Naive thymus-derived CD4-positive, alpha-beta T cell (primary cell): Measurements from ENCODE around the gene PLD1. TPM values are rescaled to one million over a fixed set of nuclear protein-coding genes. Genes with fewer than 3 reads are reported as not detected.

Experiments
- ATAC-seq: fragments of 150-1000 bp; cut with Tn5 transposase; 2 replicates; pipeline ENCODE4 v1.10.0; 2021; ENCODE audit warnings: mild to moderate bottlenecking, moderate library complexity
- CTCF ChIA-PET: fragments of 350-600 bp; sonication (Branson Sonifier 250); formaldehyde crosslinking; loops from one replicate; lab custom pipeline; 2021; ENCODE audit warnings: antibody characterized with exemption; lab: Charles Lee
- POLR2A ChIA-PET: fragments of 350-600 bp; sonication (Branson Sonifier 250); formaldehyde crosslinking; loops from one replicate; lab custom pipeline; 2021; ENCODE audit warnings: antibody characterized with exemption, inconsistent platforms; lab: Charles Lee
- DNase-seq, 9 donors: peaks; one replicate each; pipeline versions ENCODE4 v3.0.0 to v3.0.0-alpha.2; 2020 to 2022; ENCODE audit warnings: mixed read lengths in 1 of 9
- H3K27ac ChIP-seq: one replicate; pipeline ENCODE4 v1.7.0; 2013; ENCODE audit warnings: mild to moderate bottlenecking, low read depth, low read length, moderate library complexity
- H3K27me3 ChIP-seq, 2 donors: one replicate each; pipeline ENCODE4 v1.7.0; 2013; ENCODE audit warnings: low read length in 2 of 2, mild to moderate bottlenecking in 2 of 2, moderate library complexity in 2 of 2; ENCODE audit not compliant: control insufficient read depth in 2 of 2, insufficient read depth in 2 of 2
- H3K36me3 ChIP-seq, 3 experiments: 1 replicate in 2 of 3; 2 replicates in 1 of 3; pipeline ENCODE4 v1.7.0; 2013; ENCODE audit warnings: low read length in 3 of 3, mild to moderate bottlenecking in 3 of 3, moderate library complexity in 1 of 3; ENCODE audit not compliant: insufficient read depth in 3 of 3, control insufficient read depth in 2 of 3
- H3K4me1 ChIP-seq, 2 donors: one replicate each; pipeline ENCODE4 v1.7.0; 2013; ENCODE audit warnings: low read length in 2 of 2, mild to moderate bottlenecking in 2 of 2, moderate library complexity in 1 of 2; ENCODE audit not compliant: control insufficient read depth in 2 of 2, insufficient read depth in 2 of 2
- H3K4me3 ChIP-seq: 2 replicates; pipeline ENCODE4 v1.7.0; 2013; ENCODE audit warnings: mild to moderate bottlenecking, low read length
- H3K9me3 ChIP-seq, 3 experiments: 1 replicate in 2 of 3; 2 replicates in 1 of 3; pipeline ENCODE4 v1.7.0; 2013; ENCODE audit warnings: low read length in 3 of 3; ENCODE audit not compliant: control insufficient read depth in 2 of 3
- H3K27ac Mint-ChIP-seq, 9 donors: one replicate each; pipeline ENCODE4 v1.8.0; 2020 to 2022; ENCODE audit warnings: mixed read lengths in 9 of 9, mild to moderate bottlenecking in 8 of 9, moderate library complexity in 5 of 9, inconsistent platforms in 2 of 9
- H3K27me3 Mint-ChIP-seq, 5 donors: one replicate each; pipeline ENCODE4 v1.8.0; 2021 to 2022; ENCODE audit warnings: mixed read lengths in 5 of 5, mild to moderate bottlenecking in 1 of 5
- H3K36me3 Mint-ChIP-seq, 5 donors: one replicate each; pipeline ENCODE4 v1.8.0; 2020 to 2022; ENCODE audit warnings: mixed read lengths in 5 of 5, mild to moderate bottlenecking in 3 of 5, inconsistent platforms in 1 of 5
- H3K4me1 Mint-ChIP-seq, 7 donors: one replicate each; pipeline ENCODE4 v1.8.0; 2020 to 2022; ENCODE audit warnings: mixed read lengths in 7 of 7, mild to moderate bottlenecking in 3 of 7, inconsistent platforms in 1 of 7
- H3K4me3 Mint-ChIP-seq, 10 donors: one replicate each; pipeline ENCODE4 v1.8.0; 2020 to 2022; ENCODE audit warnings: mild to moderate bottlenecking in 10 of 10, mixed read lengths in 10 of 10, moderate library complexity in 6 of 10, inconsistent platforms in 2 of 10
- H3K9me3 Mint-ChIP-seq, 11 donors: one replicate each; pipeline ENCODE4 v1.8.0; 2020 to 2022; ENCODE audit warnings: mixed read lengths in 11 of 11, mild to moderate bottlenecking in 4 of 11, inconsistent platforms in 1 of 11, moderate library complexity in 1 of 11
- intact Hi-C, 2 donors: fragments of 100-400 bp; cut with micrococcal nuclease; formaldehyde crosslinking; loops; one replicate each; pipeline ENCODE4 v1.15.1; 2023
- polyA plus RNA-seq, 2 donors: library from polyadenylated mRNA; unstranded; fragments of 300-500 nt; fragmentation: Illumina TruSeq; gene quantifications; one replicate each; pipeline ENCODE4 v1.2.3, GENCODE V29; 2021
- total RNA-seq, 6 experiments: library from RNA in 5 of 6; stranded (reverse) in 5 of 6; gene quantifications; 1 replicate in 5 of 6; 2 replicates in 1 of 6; pipeline ENCODE4 v1.2.3 and lab custom pipeline; 2021 to 2026

Gene PLD1
- total and polyA plus RNA-seq, 7 experiments from 2014 or later: 0.36 to 12.9 (median 1.4) TPM; not detected in 2

DNA sequence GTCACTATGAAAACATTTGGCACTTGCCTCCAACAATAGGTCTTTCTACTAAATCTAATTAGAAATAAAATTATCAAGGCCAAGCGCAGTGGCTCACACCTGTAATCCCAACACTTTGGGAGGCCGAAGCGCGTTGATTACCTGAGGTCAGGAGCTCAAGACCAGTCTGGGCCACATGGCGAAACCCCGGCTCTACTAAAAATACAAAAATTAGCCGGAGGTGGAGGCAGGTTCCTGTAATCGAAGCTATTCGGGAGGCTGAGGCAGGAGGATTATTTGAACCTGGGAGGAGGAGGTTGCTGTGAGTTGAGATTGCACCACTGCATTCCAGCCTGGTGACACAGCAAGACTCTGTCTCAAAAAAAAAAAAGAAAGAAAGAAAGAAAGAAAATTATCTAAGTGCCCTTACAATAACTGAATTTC, 1.6 kb upstream of the PLD1 start:
- Histone ChIP-seq H3K27ac (no peak overlapping the region), H3K4me3 (no peak overlapping the region), H3K9me3 (no peaks in the 10 kb centered on the region), H3K36me3 (no peaks in the 10 kb centered on the region), H3K27me3 (peaks cover 0 to 8% of the 10 kb centered on the region in 2 donors), H3K4me1 (peaks cover 0 to 4% of the 10 kb centered on the region in 2 donors)
- peaks cover 25 to 51% (median 50%) of the 10 kb centered on the region in 5 donors for H3K27me3 Mint-ChIP-seq
- H3K27ac Mint-ChIP-seq: no peak overlapping the region
- POLR2A ChIA-PET: no interaction called here
- CTCF ChIA-PET: no interaction called here
- H3K4me3 Mint-ChIP-seq: peak overlapping the region in 1 of 10 donors; percentile 76
- H3K4me1 Mint-ChIP-seq: peaks cover 8 to 18% (median 12%) of the 10 kb centered on the region in 7 donors
- intact Hi-C loops: no loop called here
- ATAC-seq: no peak
- no peaks in the 10 kb centered on the region for H3K36me3 Mint-ChIP-seq
- H3K9me3 Mint-ChIP-seq: peaks cover 0 to 5% (median 0%) of the 10 kb centered on the region in 11 donors
- DNase-seq: no peak

DNA sequence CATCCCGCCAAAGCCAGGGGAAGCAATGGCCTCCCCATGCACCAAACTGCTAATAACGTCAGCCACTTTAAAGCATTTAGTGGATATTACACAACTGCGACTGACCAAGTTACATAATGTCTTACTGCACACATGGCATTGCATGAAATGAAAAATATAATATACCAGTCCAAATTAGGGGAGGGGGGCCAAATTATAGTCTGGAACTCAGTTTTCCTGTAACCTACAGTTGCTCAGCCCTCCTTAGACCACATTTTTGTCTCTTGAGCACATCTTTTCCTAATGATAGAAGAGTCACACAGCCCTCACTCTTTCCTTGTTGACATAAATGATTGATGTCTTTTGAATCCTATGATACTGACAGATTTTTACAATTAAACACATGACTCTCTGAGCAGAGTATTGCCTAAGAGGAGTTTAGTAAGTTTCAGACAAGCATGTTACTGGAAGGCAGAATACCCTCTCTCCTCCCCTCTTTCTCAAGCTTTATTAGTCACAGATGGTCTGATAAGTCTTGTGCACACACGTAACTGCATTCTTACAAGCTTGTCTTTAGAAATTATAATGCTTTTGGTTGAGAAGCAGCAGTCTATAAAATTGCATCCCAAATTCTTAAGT, 1.1 kb upstream of the PLD1 start:
- Histone ChIP-seq H3K4me1 (peaks cover 0 to 4% of the 10 kb centered on the region in 2 donors), H3K4me3 (no peak overlapping the region), H3K36me3 (no peaks in the 10 kb centered on the region), H3K27me3 (peaks cover 0 to 8% of the 10 kb centered on the region in 2 donors), H3K27ac (no peak overlapping the region), H3K9me3 (no peaks in the 10 kb centered on the region)
- H3K27me3 Mint-ChIP-seq: peaks cover 25 to 54% (median 51%) of the 10 kb centered on the region in 5 donors
- peaks cover 0 to 5% (median 0%) of the 10 kb centered on the region in 11 donors for H3K9me3 Mint-ChIP-seq
- H3K27ac Mint-ChIP-seq: no peak overlapping the region
- CTCF ChIA-PET: no interaction called here
- H3K36me3 Mint-ChIP-seq: no peaks in the 10 kb centered on the region
- ATAC-seq (peak; percentile 20), DNase-seq (no peak)
- H3K4me1 Mint-ChIP-seq: peaks cover 8 to 18% (median 12%) of the 10 kb centered on the region in 7 donors
- intact Hi-C loops: no loop called here
- POLR2A ChIA-PET: no interaction called here
- peak overlapping the region in 7 of 10 donors; percentile 8 to 86 (median 71) for H3K4me3 Mint-ChIP-seq

- peaks cover 0 to 5% (median 0%) of the 10 kb centered on the region in 11 donors for H3K9me3 Mint-ChIP-seq
- DNase-seq: no peak
- H3K4me3 Mint-ChIP-seq: peak overlapping the region; percentile 58 to 86 (median 75)
- peaks cover 25 to 55% (median 51%) of the 10 kb centered on the region in 5 donors for H3K27me3 Mint-ChIP-seq
- H3K27ac ChIP-seq: no peak overlapping the region
- peak overlapping the region; percentile 60 for H3K4me3 ChIP-seq
- H3K27ac Mint-ChIP-seq: no peak overlapping the region
- H3K27me3 ChIP-seq: peaks cover 0 to 8% of the 10 kb centered on the region in 2 donors
- peaks cover 0 to 4% of the 10 kb centered on the region in 2 donors for H3K4me1 ChIP-seq
- no peak for ATAC-seq
- intact Hi-C loops: no loop called here
- H3K9me3 ChIP-seq: no peaks in the 10 kb centered on the region
- POLR2A ChIA-PET: no interaction called here
- CTCF ChIA-PET: no interaction called here
- no peaks in the 10 kb centered on the region for H3K36me3 Mint-ChIP-seq
- H3K36me3 ChIP-seq: no peaks in the 10 kb centered on the region
- peaks cover 8 to 18% (median 12%) of the 10 kb centered on the region in 7 donors for H3K4me1 Mint-ChIP-seq
These were observed 479 bp upstream of the PLD1 start for GRCh38 chr3:171810629-171811294.

DNA sequence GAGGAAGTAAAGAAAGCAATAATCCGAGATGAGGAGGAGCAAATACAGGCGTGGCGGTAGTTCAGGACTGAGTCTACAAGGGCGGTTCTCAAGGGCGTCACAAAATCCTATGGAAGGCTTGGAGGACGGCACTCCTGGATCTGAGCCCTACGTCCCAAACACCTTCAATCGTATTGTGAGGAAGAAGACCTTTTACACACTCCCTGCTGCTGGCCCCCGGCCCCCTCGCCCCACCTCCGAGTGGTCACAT, 747 bp downstream of the PLD1 start:
- Histone ChIP-seq H3K9me3 (no peaks in the 10 kb centered on the region), H3K27me3 (peaks cover 0 to 8% of the 10 kb centered on the region in 2 donors), H3K4me1 (peaks cover 0 to 4% of the 10 kb centered on the region in 2 donors), H3K36me3 (no peaks in the 10 kb centered on the region), H3K27ac (no peak overlapping the region), H3K4me3 (peak overlapping the region; percentile 60)
- Mint-ChIP-seq H3K9me3 (peaks cover 0 to 2% (median 0%) of the 10 kb centered on the region in 11 donors), H3K36me3 (no peaks in the 10 kb centered on the region), H3K4me1 (peaks cover 8 to 18% (median 12%) of the 10 kb centered on the region in 7 donors), H3K27ac (no peak overlapping the region), H3K4me3 (peak overlapping the region; percentile 75 to 92 (median 84)), H3K27me3 (peaks cover 25 to 55% (median 47%) of the 10 kb centered on the region in 5 donors)
- ChIA-PET CTCF (no interaction called here), POLR2A (no interaction called here)
- intact Hi-C loops: no loop called here
- ATAC-seq: peak; percentile 33
- no peak for DNase-seq

DNA sequence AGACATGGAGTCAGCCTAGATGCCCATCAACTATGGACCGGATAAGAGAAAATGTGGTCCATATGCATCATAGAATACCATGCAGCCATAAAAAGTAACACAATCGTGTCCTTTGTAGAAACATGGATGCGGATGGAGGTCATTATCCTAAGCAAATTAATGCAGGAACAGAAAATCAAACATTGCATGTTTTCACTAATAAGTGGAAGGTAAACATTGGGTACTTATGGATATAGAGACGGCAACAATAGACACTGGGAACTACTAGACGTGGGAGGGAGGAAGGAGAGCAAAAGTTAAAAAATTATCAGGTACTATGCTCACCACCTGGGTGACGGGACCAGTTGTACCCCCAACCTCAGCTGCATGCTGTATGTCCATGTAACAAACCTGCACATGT, 2.5 kb downstream of the PLD1 start:
- Histone ChIP-seq H3K9me3 (no peaks in the 10 kb centered on the region), H3K4me1 (peaks cover 0 to 4% of the 10 kb centered on the region in 2 donors), H3K4me3 (no peak overlapping the region), H3K27me3 (peaks cover 0 to 8% of the 10 kb centered on the region in 2 donors), H3K27ac (no peak overlapping the region), H3K36me3 (no peaks in the 10 kb centered on the region)
- H3K27ac Mint-ChIP-seq: no peak overlapping the region
- peak overlapping the region in 1 of 10 donors; percentile 59 for H3K4me3 Mint-ChIP-seq
- DNase-seq: no peak
- ChIA-PET POLR2A (no interaction called here), CTCF (no interaction called here)
- peaks cover 23 to 54% (median 38%) of the 10 kb centered on the region in 5 donors for H3K27me3 Mint-ChIP-seq
- H3K4me1 Mint-ChIP-seq: peaks cover 7 to 15% (median 12%) of the 10 kb centered on the region in 7 donors
- intact Hi-C loops: no loop called here
- ATAC-seq: no peak
- no peaks in the 10 kb centered on the region for H3K9me3 Mint-ChIP-seq
- H3K36me3 Mint-ChIP-seq: no peaks in the 10 kb centered on the region

DNA sequence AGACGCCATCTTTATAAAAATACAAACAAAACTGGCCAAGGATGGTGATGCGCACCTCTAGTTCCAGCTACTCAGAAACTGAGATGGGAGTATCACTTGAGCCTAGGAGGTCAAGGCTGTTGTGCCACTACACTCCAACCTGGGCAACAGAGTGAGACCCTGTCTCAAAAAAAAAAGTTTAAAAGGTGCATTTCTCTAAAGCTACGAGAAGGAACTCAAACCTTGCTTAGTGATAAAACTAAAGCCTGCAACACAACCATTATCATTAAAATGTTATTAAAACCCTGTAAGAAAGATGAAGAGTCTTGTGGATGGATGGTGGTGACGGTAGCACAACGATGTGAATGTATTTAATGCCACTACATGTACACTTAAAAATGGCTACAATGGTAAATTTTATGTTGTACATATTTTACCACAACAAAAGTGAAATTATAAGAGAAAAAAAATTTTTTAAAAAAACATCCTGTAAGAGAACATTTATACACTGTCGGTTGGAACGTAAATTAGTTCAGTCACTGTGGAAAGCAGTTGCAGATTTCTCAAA, 3.1 kb downstream of the PLD1 start:
- ChIA-PET POLR2A (no interaction called here), CTCF (no interaction called here)
- peaks cover 7 to 15% (median 12%) of the 10 kb centered on the region in 7 donors for H3K4me1 Mint-ChIP-seq
- intact Hi-C loops: no loop called here
- no peak overlapping the region for H3K27ac Mint-ChIP-seq
- no peak for DNase-seq
- peaks cover 22 to 52% (median 36%) of the 10 kb centered on the region in 5 donors for H3K27me3 Mint-ChIP-seq
- H3K27ac ChIP-seq: no peak overlapping the region
- H3K9me3 ChIP-seq: no peaks in the 10 kb centered on the region
- H3K9me3 Mint-ChIP-seq: no peaks in the 10 kb centered on the region
- no peaks in the 10 kb centered on the region for H3K36me3 Mint-ChIP-seq
- H3K4me3 Mint-ChIP-seq: no peak overlapping the region
- no peak overlapping the region for H3K4me3 ChIP-seq
- H3K4me1 ChIP-seq: peaks cover 0 to 4% of the 10 kb centered on the region in 2 donors
- no peak for ATAC-seq
- no peaks in the 10 kb centered on the region for H3K36me3 ChIP-seq
- peaks cover 0 to 8% of the 10 kb centered on the region in 2 donors for H3K27me3 ChIP-seq
